ENCODE data around the gene VEGFD. TPM values are rescaled to one million over a fixed set of nuclear protein-coding genes. Genes with fewer than 3 reads are reported as not detected.

VEGFD gene
- total RNA-seq: 1 to 10 TPM; 2.7 to 4.1 TPM
- long read RNA-seq, donor 1, partial matches to known transcripts: 0 of 1 reads
- long read RNA-seq, donor 1, other reads (novel, unspliced or antisense): 1 of 1 reads
- long read RNA-seq, donor 2, transcript VEGFD-201 (7 exons, 2,037 nt): major isoform, 5 of 7 reads
- long read RNA-seq, donor 2, partial matches to known transcripts: 1 of 7 reads
- long read RNA-seq, donor 2, other reads (novel, unspliced or antisense): 1 of 7 reads

DNA sequence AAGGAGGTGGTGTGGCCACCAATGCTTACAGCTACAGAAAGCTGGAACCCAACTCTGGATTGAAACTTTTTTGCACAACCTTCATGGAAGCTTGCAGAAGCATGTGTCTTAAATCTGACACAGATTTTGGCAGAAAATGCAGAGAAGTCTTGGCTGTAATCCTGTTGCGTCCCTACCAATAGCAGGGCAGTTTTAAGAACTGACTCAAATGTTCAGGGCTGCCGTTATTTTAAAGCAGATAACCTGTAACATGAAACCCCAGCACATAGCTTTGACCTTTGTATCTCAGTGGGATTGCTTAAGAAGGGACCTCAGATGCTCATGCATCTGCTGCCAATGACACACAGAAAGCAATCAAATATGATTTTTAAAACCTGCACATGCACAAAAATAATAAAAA, at the start of gene VEGFD:
TSS of gene VEGFD (minus strand) at position 110 of the 400 bp plus-strand sequence. CDS start 467 bp downstream, outside the sequence.
- intact Hi-C loops (cut with DNase I): no loop called here
- no peak for DNase-seq (ENCODE audit: low spot score)

- intact Hi-C loops (cut with DNase I): no loop called here
- DNase-seq (ENCODE audit: low spot score): no peak
These were observed 46.4 kb upstream of the VEGFD start for GRCh38 chrX:15430584-15430983.

GRCh38 chrX:15430076-15430475, 45.9 kb upstream of the VEGFD start:
- intact Hi-C loops (cut with DNase I): no loop called here
- no peak for DNase-seq (ENCODE audit: low spot score)

GRCh38 chrX:15425024-15425423, 40.8 kb upstream of the VEGFD start:
- intact Hi-C loops (cut with DNase I): no loop called here
- no peak for DNase-seq (ENCODE audit: low spot score)

DNA sequence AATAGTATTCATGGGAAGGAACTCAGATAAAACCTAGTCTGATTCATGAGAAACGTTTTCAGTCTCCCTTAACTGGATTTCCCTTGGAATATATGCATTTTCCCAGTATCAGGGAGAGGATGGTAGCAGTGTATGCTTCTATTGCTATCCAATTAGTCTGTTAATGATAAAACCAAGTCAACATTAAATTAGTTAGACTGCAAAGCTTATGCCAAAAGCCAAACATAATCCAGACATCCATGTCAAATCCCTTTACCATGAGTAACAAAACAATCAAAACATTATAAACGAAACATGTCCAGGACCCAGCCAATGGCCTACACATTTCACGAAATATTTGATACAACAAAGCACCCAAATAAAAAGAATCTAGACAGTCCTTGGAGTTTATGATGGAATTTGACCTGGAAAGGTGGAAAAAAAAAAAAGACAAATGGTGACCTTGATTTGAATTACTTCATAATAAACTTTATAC, 34.5 kb upstream of the VEGFD start:
- no peak for DNase-seq (ENCODE audit: low spot score)
- intact Hi-C loops (cut with DNase I): no loop called here

DNA sequence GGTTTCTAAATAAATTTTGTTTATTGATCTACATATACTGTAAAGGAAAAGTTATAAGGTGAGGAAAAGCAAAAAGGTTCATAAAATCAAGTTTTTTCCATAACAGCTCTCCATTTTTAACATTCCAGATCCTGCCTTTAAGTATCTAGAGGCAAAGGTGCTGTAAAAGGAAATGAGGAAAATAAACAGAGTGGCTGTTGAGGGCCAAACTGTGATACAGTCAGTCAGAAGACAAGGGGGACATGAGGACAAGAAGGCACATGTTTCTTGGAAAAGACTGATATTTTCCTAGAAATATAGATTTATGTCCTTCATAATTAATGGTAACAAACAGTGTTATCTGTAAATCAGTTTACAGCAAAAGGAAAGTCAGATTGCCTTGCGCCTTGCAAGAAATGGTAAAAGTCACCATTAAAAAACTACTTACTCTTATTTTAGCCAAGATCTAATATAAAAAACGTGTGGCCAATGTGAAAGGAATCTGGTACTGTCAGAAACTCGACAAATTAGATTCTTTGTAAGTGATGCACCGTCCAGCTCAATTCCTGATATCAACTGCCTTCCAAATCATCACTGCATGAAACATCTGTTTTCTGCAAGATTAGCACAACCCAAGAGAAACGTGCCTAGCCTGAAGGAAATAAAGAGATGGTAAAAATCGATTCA, 34.0 kb upstream of the VEGFD start:
- no peak for DNase-seq (ENCODE audit: low spot score)
- intact Hi-C loops (cut with DNase I): no loop called here

GRCh38 chrX:15416133-15416993, 32.1 kb upstream of the VEGFD start:
- intact Hi-C loops (cut with DNase I): no loop called here
- no peak for DNase-seq (ENCODE audit: low spot score)

- DNase-seq (ENCODE audit: low spot score): no peak
- intact Hi-C loops (cut with DNase I): no loop called here
These were observed 28.9 kb upstream of the VEGFD start for GRCh38 chrX:15413101-15413500.

- DNase-seq (ENCODE audit: low spot score): no peak
- intact Hi-C loops (cut with DNase I): no loop called here
These were observed 26.7 kb upstream of the VEGFD start for GRCh38 chrX:15410947-15411346.

- DNase-seq (ENCODE audit: low spot score): no peak
- intact Hi-C loops (cut with DNase I): no loop called here
These were observed 26.2 kb upstream of the VEGFD start for GRCh38 chrX:15410430-15410829.

GRCh38 chrX:15405846-15406245, 21.6 kb upstream of the VEGFD start:
- intact Hi-C loops (cut with DNase I): no loop called here
- DNase-seq (ENCODE audit: low spot score): no peak

DNA sequence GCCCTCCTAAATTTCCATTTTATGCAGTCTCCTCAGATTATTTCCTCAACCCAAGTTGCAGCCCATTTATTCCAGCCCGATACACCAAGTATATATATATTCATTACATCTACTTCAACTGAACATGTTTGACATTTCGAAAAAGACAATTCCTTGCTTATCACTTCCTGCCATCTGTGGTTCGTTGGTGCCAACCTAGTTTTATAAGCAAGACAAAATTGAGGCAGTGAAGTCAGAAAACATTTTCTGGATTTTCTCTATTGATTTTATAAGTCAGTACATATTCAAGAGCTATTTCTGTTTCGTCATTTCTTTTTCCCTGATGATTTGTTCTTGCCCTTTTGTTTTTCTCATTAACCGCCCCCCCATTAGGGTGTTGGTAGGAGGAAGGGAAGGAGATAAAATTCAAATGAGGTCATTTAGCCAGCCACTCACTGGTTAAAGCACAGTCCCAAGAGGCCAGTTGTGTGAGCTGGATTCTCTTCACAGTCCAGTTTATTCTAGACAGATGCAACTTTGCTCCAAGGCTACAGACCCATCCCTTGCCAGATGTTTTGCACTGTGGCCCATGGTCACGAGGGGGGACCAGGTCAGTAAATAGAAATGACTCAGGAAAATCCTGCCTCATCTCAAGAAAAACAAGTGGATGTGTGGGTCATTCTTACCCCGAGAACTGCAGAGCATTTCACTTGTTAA, 20.3 kb upstream of the VEGFD start:
- DNase-seq (ENCODE audit: low spot score): no peak
- intact Hi-C loops (cut with DNase I): no loop called here

DNA sequence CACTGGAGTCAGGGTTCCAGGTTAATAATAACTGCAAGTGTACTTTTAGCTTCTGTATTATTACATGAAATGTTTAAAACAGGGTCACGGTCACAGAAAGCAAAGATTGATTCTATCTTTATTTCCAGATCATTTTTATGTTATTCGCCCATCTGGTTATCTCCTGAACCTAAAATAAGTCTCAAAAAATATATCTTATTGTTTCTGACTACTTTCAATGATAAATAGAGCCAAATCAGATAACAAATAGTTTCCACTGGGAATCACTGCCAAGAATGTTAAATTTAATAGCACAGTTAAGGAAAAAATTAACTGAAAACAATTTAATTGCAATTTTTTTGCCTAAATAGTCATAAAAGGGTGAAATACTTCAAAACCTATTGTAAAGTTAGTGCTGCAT, 17.2 kb upstream of the VEGFD start:
- intact Hi-C loops (cut with DNase I): no loop called here
- DNase-seq (ENCODE audit: low spot score): no peak

GRCh38 chrX:15399962-15400391, 15.8 kb upstream of the VEGFD start:
- DNase-seq (ENCODE audit: low spot score): no peak
- intact Hi-C loops (cut with DNase I): no loop called here

GRCh38 chrX:15398874-15399273, 14.7 kb upstream of the VEGFD start:
- intact Hi-C loops (cut with DNase I): no loop called here
- DNase-seq (ENCODE audit: low spot score): no peak

GRCh38 chrX:15395789-15396188, 11.6 kb upstream of the VEGFD start:
- intact Hi-C loops (cut with DNase I): no loop called here
- DNase-seq (ENCODE audit: low spot score): no peak

DNA sequence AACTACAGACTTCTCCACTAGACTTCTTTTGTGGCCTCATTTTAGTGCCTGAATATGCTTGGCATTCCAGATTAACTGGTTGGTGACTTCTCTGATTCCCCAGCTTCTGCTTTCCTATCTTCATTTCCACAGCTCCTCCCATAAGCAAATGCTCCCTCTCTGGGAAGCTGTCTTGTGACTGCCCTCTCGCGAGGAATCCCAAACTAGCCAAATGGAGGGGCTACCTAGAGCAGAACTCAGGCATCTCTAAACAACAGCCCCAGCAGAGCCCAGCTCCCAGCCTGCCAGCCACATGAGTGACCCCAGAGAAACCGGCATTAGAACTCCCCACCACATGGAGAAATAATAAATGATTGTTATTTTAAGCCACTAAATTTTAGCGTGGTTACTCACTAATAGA, 7.6 kb upstream of the VEGFD start:
- DNase-seq (ENCODE audit: low spot score): no peak
- intact Hi-C loops (cut with DNase I): no loop called here

DNA sequence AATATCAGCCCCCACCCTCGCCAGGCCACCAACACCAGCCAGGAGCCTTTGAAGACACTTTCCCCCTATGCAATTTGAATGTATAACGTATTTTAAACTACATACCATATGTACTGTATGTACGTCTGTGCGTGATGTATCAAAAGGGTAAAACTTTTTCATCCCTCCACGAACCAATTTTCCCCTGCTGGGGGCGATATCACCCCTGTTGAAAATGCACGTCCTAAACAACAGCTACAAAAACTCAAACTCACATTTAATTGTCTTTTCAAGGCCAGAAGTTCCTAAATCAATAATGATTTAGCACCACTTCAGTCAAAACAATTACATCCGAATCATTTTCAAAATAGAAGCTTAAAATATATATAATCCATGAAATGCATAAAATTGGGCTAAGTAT, 1.4 kb downstream of the VEGFD start:
- DNase-seq (ENCODE audit: low spot score): no peak
- intact Hi-C loops (cut with DNase I): no loop called here

GRCh38 chrX:15376956-15377355, 7.3 kb downstream of the VEGFD start:
- no peak for DNase-seq (ENCODE audit: low spot score)
- intact Hi-C loops (cut with DNase I): no loop called here

DNA sequence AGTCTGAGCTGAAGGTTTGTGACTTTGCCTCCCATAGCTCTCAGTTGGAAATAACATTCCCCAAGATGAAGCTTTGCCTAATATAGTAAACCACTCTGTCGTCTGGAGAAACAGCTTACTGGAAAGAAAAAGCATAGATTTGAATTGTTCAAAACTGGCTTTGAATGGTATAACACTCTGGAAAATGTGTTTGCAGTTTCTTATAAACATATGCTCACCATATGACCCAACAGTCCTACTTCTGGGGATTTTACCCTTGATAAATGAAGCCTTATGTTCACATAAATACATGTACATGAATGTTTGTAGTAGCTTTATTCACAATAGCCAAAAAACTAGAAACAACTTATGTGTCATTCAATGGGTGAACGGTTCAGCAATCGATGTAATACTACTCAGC, 10.2 kb downstream of the VEGFD start:
- intact Hi-C loops (cut with DNase I): no loop called here
- DNase-seq (ENCODE audit: low spot score): no peak

Measured in posterior vena cava (tissue), 2 donors.